NCI-H1694 (cell line): Measurements from ENCODE around the gene TGM2.

ENCODE experiments used
- DNase-seq: peaks from one replicate; lab custom pipeline; 2025; lab: John Stamatoyannopoulos, UW

Gene TGM2

GRCh38 chr20:38165089-38165965 is at the start of gene TGM2:
Gene TGM2, minus strand, starts transcription at chr20:38165270. Its CDS starts 72 bp downstream, at chr20:38165198.
- DNase-seq, result no peak

- DNase-seq, result no peak
These were observed 49.5 kb upstream of the TGM2 start for GRCh38 chr20:38214256-38215193.

DNA sequence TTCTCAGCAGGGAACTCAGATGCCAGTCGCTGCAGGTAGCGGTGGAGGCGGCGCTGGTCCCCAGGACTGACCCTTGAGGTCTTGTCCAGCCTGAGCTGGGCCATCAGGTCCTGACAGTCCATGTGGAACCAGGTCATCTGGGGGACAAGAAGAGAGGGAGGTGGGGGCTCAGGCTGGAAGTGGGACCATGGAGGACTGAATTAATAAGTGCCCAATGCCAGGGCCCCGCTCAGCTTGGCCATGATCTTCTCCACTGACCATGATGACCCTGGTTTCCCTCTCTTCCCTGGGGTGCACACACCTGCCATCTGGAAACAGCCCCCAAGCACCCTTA is 48.5 kb upstream of the TGM2 start:
- no peak for DNase-seq

GRCh38 chr20:38212806-38213606 is 47.9 kb upstream of the TGM2 start:
- no peak for DNase-seq

GRCh38 chr20:38211200-38212097 is 46.4 kb upstream of the TGM2 start:
- no peak for DNase-seq

DNA sequence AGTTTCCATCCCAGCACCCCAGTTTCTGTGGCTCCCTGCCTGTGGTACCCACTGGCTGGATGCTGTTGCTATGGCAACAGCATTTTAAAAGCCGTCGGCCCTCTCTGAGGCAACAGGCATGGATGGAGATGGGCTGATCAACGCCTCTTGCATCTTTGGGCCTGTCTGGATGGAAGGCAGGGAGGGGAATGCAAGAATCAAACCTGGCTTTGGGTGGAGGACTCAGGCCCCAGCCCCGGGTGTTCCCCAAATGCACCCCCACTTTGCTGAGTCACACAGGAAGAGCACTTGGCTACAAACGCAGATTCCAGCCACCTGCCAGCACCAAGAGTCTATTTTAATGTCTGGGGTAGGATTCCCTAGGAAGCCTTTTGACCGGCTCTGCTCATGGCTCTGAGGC is 45.7 kb upstream of the TGM2 start:
- no peak for DNase-seq

DNA sequence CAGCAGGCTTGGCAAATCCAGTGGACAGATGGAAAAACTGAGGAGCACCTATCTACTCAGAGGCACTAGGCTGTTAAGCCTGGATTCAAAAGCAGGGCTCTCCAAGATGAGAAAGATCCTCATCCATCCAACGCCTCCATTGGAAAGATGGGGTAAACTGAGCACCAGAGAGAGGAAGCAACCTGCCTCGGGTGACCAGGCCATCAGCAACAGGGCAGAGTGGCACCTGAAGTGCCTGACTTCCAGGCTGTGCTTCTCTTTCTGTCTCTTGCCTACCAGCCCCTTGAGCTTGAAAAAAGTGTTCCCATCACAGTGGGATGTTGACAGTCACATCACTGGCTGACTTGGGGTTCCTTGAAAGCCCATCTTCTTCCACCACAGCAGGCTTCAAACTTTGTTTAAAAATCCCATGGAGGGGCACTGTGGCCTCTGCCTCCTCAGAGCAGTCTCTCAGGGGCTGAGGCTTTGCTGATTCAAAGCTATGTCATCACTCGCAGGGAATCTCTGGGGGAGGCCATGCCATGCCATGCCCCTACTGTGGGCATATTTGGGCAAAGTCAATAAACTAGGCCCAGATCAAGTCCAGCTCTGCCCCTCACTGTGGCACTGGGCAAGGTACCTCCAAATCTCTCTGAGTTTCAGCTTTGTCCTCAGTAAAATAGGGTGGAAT is 44.8 kb upstream of the TGM2 start:
- DNase-seq, result no peak

GRCh38 chr20:38209054-38209675 is 44.1 kb upstream of the TGM2 start:
- DNase-seq, result no peak

GRCh38 chr20:38208523-38208922 is 43.5 kb upstream of the TGM2 start:
- DNase-seq, result no peak

- DNase-seq, result no peak
These were observed 43.0 kb upstream of the TGM2 start for GRCh38 chr20:38208088-38208487.

- no peak for DNase-seq
These were observed 42.6 kb upstream of the TGM2 start for GRCh38 chr20:38207621-38208020.

DNA sequence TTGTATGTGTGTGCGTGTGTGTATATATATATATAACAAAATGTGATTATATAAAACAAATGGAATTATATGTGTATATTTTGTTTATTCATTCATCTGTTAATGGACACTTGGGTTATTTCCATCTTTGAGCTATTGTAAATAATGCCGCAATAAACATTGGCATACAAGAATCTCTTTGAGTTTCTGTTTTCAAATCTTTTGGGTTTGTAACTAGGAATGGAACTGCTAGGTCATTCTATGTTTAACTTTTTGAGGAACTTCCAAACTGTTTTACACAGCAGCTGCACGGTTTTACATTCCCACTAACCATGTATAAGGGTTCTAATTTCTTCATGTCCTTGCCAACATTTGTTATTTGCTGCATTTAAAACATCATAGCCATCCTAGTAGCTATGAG is 39.9 kb upstream of the TGM2 start:
- DNase-seq, result no peak

GRCh38 chr20:38203981-38204357 is 38.9 kb upstream of the TGM2 start:
- DNase-seq, result no peak

- DNase-seq, result no peak
These were observed 38.4 kb upstream of the TGM2 start for GRCh38 chr20:38203337-38203980.

DNA sequence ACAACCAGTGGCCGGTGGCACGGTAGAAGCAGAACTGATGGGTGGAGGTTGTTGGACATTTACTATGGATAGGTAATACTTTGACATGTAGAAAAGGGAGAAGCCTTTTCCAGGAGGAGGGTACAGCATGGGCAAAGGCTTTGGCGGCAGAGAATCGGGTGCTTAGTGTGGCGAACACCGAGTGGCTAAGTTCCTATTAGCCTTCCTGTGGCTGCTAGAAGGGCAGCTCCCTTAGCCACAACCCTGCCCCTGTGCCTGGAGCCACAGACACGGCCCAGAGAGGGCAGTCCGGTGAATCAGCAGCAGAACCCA is 37.9 kb upstream of the TGM2 start:
- no peak for DNase-seq

GRCh38 chr20:38202153-38202981 is 37.3 kb upstream of the TGM2 start:
- DNase-seq, result no peak

- DNase-seq, result no peak
These were observed 36.3 kb upstream of the TGM2 start for GRCh38 chr20:38201356-38201755.

DNA sequence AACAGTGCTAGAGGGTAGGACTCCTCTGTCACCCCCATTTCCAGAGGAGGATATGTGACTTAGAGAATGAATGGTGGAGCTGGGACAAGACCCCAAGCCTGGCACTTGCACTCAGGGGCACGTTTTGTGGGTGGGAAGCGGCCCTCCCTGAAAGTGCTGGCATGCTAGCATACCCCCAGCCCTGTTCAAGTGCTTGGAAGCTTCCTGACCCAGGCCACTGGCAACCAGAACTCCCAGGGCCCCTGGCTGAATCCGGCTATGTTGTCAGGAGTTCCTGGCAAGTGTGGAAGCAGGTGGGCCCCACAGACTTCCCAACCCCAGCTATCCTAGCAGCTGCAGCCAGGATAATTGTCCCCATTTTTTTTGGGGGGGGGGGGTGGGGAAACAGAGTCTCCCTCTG is 35.6 kb upstream of the TGM2 start:
- DNase-seq, result no peak
